NCI-H2029 treated with DMSO at 0.1 percent for 48 hours (cell line): ENCODE results near the gene CCDC87.
"Not testable (repeated sequence)": the region's sequence is repeated elsewhere in the genome, so short reads cannot be mapped to it uniquely, and the experiment has no call there.

ENCODE experiments used
- DNase-seq: peaks from one replicate; lab custom pipeline; 2025; lab: John Stamatoyannopoulos, UW

The CCDC87 gene

DNA sequence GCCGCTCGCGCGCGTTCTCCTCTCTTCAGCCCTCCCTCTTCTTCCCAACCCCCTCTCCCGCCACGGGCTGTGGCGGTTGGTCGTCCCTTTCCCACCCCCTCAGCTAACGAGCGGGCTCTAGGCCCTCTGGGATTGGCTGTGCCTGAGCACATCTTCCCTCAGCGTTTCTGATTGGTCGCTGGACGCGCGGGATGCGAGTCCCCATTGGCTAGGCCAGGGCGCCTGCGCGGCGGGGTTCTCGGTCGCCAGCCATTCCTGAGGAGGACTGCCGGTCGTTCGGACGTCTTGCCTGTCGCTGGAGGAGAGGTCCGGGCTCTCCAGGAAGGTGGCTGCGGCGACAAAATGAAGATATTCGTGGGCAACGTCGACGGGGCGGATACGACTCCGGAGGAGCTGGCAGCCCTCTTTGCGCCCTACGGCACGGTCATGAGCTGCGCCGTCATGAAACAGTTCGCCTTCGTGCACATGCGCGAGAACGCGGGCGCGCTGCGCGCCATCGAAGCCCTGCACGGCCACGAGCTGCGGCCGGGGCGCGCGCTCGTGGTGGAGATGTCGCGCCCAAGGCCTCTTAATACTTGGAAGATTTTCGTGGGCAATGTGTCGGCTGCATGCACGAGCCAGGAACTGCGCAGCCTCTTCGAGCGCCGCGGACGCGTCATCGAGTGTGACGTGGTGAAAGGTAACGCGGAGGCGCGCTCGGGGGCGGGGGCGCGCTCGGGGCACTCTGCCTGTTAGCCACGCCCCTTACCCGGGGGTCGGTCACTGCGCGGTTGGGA, 23.7 kb upstream of the CCDC87 start, which contains the start of gene RBM14:
TSS of gene RBM14 (plus strand) at position 252 of the 776 bp plus-strand sequence. CDS start at position 343, 91 bp downstream.
- peak; percentile 98 for DNase-seq

DNA sequence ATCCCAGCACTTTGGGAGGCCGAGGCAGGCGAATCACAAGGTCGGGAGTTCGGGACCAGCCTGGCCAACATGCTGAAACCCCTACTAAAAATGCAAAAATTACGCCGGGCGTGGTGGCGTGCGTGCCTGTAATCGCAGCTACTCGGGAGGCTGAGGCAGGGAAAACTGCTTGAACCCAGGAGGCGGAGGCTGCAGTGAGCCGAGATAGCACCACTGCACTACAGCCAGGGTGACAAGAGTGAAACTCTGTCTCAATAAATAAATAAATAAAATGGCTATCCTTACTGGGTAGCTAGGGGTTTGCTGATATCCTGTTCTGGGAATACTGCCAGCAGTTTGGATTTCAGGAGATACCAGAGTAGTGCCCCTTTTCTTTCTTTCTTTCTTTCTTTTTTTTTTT, 21.2 kb upstream of the CCDC87 start:
- no peak for DNase-seq

DNA sequence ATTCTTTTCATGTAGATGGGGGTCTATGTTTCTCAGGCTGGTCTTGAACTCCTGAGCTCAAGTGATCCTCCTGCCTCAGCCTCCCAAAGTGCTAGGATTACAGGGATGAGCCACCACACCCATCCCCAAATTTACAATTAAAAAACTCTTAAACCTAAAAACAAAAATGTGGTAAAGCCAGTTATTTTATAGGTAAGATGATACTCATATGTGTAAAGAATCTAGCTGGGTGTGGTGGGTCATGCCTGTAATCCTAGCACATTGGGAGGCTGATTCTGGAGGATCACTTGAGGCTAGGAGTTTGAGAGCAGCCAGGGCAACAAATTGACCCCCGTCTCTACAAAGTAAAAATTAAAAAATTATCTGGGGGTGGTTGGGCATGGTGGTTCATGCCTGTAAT, 19.6 kb upstream of the CCDC87 start:
- DNase-seq, result no peak

DNA sequence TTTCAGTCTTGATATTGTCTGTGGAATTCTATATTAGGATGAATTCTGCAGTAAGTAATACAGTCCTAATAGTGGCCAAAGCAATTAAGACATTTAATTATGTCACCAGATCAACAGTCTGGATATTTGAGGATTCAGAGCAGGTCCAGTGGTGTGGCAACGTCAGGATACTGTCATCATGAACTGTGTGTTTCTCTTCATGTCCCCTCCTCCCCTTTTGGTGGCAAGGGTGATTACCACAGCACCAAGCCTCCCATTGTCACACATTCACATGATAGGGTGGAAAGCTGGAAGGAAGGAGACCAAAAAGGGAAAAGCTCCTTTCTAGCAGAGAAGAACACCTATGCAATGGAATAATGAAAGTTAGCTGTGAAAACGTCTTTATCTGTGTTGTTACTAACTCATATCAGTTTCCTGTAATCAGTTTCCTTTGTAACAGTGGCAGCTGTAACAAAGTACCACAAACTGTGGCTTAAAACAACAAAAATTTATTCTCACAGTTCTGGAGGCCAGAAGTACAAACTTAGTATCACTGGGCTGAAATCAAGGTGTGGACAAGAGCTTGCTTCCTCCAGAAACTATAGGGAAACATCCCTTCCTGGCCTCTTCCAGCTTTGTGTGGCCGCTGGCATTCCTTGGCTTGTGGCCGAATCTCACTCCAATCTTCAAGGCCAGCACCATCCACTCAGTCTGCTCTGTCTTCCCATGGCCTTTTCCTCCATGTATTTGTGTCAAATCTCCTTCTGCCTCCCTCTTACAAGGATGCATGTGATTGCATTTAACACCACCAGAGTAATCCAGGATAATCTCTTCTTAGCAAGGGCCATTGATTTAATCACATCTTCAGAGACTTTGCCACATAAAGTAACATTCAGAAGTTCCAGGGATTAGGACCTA, 17.1 kb upstream of the CCDC87 start:
- DNase-seq, result no peak

DNA sequence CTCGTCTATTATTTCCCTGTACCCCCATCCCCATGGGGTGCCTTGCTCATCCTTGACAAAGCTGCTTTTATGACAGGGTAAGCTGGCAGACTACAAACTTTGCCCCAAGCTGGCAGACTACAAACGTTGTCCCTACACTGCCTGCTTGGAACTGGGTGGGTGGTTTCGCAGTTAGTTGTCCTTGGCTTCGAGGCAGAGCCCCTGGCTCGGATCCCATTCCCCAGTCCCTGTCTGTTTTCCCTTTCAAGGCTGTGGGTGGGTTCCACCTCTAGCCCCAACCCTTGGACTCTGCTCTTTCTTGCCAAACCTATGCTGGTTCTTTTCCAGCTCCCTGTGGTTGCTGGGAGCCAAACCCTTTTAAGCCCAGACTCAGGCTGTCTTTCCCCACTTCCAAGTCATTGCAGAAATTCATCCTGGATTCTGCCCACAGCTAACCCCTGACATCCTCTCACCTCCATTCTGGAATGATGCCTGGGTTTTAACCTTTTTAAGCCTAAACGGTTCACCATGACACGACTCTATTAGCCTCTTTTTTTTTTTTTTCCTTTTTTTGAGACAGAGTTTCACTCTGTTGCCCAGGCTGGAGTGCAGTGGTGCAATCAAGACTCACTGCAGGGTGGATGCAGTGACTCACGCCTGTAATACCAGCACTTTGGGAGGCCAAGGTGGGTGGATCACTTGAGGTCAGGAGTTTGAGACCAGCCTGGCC, 14.4 kb upstream of the CCDC87 start:
- no peak for DNase-seq

DNA sequence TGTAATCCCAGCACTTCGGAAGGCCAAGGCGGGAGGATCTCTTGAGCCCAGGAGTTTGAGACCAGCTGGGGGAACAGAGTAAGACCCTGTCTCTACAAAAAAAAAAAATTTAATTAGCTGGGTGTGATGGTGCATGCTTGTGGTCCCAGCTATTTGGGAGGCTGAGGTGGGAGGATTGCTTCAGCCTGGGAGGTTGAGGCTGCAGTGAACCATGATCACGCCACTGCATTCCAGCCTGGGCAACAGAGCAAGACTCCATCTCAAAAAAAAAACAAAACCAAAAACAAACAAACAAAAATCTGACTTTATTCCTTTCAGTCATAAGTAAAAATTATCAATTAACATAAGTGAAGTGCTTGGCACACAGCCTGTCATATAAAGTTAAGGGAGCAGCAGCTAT, 13.7 kb upstream of the CCDC87 start:
- not testable (repeated sequence) for DNase-seq

DNA sequence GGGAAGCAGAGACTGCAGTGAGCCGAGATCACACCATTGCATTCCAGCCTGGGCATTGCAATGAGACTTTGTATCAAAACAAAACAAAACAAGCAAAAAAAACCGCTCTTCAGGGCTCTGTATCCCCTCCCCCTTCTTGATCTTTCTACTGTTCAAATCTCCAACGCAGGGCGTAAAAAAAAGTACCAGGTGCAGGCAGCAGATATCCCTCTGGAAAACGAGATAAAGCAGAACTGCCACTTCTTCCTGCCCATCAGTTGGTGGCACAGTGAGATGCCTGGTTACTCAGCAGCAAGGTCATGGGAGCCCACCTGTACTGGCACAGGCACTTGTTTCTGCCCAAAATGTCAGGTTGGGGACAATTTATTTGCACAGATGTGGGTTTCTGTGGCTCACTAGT, 11.3 kb upstream of the CCDC87 start:
- no peak for DNase-seq

DNA sequence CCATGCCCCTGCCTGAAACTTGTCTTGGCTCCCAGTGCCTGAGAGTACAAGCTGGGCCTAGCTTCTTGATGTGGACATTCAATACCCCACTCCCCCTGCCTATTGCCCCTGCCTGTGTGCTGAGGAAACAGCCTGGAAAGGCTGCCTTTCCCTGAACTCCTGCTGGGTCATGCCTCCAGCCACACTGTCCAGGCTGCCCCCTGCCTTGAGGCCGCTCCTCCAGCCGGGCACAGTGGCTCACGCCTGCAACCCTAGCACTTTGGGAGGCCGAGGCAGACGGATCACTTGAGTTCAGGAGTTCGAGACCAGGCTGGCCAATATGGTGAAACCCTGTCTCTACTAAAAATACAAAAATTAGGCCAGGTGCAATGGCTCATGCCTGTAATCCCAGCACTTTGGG, 10.2 kb upstream of the CCDC87 start:
- no peak for DNase-seq

DNA sequence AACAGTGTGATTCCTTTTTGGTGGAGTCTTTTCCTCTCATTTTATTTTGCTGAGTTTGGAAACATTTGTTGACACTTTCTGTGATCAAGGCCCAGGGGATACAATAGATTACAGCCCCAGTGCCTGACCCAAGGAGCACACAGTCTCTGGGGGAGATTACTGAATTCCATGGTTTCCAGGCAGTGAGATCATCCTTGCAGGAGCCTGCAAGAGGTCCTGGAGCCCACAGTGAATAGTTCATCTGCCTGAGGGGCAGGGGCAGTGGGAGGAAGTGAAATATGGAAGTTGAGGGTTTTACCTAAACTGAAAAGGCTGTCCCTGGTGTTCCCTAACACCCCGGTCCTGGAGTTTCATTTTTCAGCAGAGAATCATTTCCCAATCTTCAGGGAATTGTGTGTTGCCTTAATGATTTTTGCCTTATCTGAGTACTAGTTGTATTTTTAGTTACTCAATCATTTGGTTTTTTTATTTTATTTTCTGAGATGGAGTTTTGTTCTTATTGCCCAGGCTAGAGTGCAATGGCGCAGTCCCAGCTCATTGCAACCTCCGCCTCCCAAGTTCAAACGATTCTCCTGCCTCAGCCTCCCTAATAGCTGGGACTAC, 7.9 kb upstream of the CCDC87 start:
- no peak for DNase-seq

DNA sequence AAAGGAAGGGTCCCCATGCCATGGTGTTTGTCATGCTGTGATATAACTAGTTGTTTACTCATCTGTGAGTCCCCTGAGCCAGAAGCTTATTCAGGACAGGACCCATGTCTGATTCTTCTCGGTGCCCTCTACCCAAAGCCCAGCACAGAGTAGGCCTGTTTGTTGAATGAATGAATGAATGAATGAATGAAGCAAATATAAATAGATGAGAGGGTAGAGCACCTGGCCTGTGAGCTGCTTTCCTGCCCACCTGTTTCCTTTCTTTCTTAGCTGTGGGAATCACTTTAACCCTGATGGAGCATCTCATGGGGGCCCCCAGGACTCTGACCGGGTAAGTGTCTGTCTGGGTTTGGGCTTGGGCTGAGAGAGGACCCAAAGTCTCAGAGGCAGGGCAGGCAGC, 7.4 kb upstream of the CCDC87 start:
- no peak for DNase-seq

DNA sequence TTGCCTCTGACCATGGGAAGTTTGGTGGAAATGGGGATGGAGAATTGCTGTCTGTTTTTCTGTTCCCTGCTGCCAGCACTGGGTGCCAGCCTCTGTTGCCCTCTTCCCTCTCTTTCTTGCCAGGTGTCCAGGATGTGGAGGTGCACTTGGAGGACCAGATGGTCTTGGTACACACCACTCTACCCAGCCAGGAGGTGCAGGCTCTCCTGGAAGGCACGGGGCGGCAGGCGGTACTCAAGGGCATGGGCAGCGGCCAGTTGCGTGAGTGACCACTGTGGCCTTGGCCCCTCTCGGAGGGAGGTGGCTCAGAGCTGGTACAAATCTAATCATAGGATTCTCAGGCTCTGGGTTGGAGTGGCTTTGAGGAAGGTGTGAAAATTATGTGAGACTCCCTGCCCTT, 6.1 kb upstream of the CCDC87 start:
- DNase-seq, result no peak

DNA sequence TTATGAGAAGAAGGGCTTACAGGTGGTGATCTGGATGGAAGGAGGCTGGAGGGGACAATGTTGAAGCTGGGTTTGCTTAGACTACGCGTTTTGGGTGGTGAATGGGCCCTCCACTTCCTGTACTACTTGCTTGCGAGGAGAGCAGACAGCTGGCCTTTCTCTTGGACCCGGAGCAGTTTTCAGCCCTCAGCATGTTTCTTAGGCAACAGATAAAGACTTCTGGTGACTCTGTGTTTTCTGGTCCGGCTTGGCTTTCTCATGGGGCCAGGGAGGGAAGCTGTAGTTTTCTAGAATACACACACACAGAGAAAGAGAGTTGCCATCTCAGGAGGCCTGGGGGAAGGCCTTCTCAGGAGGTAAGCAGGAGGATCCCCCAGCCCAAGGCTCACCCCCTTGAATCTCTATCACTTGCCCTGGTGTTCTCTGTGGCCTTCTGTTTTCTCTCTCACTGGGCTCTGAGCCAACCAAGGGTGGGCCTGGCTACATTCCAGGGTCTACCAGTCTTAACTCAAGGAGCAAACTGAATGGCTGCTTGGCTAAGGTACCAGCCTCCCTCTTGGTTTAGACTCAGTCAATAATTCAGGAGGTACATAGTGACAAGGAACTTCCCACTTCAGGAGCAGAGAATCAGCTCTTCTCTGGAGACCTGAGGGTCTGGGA, 2.5 kb upstream of the CCDC87 start:
- DNase-seq, result peak; percentile 70

DNA sequence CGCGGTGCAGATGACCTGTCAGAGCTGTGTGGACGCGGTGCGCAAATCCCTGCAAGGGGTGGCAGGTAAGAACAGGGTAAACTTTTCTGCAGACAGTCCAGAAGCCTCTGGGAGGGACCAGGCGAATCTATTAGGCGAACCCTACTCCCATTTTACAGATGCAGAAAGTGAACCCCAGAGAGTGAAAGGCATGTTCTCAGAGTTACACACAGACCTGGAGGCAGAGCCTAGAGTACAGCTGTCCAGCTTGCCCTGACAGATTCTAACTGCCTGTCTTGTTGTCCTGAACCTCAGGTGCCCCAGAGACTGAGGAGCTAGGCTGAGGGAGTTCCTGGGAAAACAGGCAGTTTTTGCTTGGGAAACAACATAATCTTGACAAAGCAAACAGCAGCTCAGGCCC, 787 bp upstream of the CCDC87 start:
- DNase-seq, result no peak

DNA sequence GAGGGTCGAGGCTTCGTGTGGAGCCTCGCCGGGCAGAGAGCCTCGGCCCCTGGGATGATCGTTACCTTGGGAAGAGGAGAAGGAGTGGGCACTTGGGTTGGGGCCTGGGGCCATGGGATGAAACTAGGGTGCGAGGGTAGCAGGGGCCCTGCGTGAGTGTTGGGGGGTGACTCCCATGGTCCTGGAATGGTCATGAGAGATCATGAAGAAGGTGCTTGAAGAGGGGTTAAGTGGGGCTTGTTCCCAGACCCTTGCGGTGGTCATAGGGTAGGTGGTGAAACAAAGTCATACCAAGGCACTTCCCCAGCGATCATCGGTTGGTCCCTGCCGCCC, 406 bp upstream of the CCDC87 start:
- no peak for DNase-seq

DNA sequence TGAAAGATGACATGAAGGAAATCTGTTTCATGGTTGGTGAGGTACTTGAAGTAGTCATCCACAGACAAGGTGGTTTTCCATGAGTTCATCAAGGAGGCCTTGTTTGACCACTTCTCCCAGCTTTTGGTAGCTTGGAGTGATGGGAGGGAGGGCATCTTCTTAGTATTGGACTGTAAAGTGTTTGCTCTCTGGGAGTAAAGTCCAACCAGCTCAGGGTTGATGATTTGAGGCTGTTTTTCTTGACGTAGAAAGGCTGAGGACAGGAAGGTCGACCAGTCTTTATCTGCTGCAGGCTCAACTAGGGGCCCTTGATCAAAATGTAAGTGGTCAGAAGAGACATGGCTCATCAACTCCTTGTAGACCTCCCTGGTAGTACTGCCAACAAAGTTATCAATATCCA, 1.7 kb downstream of the CCDC87 start:
- no peak for DNase-seq

DNA sequence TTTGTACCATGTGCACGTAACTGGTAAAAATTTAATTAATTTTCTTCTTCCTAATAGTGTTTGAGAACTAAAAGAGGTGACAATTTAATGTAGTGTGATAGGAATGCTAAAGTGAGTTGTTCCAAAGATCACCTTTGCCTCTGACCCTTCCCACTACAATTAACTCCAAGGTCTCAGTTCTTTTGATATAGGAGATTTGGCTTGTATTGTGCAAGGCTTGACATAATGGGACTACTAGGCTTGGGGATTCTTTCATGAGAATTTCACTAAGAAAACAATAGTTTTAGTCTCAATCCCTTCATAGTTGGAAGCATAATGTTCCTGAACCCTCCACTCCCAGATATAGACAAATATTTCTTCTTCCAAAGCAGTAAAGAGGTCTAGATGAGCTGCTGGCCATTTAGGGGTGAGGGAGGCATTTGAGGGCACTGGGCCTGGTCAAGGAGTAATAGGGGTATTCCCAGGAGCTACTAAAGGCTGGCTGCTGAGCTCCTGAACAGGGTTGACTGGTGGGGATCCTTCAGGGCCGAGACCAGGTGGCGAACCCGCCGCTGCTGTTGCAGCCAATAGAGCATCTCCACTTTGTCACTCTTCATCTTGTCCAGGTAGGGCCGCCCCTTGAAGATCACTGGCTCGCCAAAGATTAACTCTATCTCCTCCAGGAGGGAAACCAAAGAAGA, 2.7 kb downstream of the CCDC87 start:
- DNase-seq, result no peak

DNA sequence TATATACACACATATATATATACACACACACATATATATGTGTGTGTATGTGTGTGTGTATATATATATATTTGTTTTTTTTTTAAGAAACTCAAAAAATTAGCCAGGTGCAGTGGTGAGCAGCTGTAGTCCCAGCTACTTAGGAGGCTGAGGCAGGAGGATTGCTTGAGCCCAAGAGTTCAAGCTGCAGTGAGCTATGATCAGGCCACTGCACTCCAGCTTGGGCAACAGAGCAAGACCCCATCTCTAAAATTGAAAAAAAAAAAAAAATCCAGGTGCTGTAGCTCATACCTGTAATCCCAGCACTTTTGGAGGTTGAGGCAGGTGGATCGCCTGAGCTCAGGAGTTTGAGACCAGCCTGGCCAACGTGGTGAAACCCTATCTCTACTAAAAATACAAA, 3.5 kb downstream of the CCDC87 start:
- DNase-seq, result not testable (repeated sequence)

DNA sequence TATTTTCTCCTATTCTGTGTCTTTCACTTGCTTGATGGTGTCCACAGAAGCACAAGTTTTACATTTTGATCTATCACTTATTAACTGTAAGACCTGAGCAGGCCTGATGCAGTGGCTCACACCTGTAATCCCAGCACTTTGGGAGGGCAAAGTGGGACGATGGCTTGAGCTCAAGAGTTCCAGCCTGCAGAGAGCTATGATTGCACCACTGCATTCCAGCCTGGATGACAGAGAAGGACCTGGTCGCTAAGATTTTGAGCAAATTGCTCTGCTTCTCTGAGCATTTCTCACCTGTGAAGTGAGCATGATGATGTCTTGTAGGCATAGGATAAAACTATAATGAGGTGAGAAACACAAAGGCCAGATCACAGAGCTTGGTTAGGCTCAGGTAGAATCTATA, 6.7 kb downstream of the CCDC87 start:
- no peak for DNase-seq

DNA sequence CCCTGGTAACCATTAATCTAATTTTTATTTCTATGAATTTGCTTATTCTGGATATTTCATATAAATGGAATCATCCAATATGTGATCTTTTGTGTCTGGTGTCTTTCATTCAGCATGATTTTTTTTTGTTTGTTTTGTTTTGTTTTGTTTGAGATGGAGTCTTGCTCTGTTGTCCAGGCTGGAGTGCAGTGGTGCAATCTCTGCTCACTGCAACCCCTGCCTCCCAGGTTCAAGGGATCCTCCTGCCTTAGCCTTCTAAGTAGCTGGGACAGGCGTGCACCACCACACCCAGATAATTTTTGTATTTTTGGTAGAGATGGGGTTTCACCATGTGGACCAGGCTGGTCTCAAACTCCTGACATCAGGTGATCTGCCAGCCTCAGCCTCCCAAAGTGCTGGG, 7.4 kb downstream of the CCDC87 start:
- not testable (repeated sequence) for DNase-seq

DNA sequence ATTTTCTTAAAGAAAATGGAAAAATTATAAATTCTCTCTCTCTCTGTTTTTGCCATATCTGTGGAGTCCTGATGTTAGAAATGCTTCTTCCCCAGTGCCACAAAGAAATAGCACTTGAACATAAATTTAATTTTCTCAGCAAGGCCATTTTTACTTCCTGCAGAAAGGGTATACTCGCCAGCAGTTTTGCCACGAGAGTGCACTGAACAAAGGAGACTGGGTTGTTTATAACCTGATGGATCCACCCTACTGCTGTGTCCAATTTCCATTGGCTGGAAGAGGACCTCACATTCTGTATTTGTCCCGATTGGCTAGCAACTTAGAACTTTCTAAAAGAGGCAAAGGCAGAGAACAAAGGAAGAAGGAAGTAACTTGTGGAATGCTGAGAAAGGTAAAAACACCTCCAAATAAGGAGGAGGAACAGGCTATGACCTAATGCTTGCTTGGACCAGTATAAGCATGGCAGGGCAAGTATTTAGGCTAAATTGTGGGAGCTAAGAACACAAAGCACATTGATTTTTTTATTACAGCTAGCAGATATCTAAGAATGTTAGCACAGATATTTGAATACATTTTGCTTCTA, 10.2 kb downstream of the CCDC87 start:
- DNase-seq, result not testable (repeated sequence)

DNA sequence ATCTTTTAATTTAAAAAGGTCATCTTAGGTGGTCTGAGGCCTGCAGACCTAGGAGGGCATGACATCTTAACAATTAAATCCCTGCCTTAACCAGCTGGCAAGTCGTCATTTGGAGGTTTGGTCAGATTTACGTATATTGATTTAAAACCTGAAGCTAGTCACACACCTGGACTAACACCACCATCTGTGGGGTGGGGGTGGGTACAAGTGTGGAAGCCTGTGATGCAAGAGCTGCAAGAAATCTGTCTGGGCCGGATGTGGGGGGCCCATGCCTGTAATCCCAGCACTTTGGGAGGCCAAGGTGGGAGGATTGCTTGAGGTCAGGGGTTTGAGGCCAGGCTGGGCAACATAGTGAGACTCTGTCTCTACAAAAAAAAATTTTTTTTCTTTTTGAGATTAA, 11.6 kb downstream of the CCDC87 start:
- DNase-seq, result no peak
